Body of pancreas (tissue), 4 donors: ENCODE measurements around the gene LMX1B.

Source experiments
- CTCF ChIP-seq, 7 experiments: fragments of 450-650 bp in 4 of 7; fragments of 200-600 bp in 3 of 7; sonication (generic) in 3 of 7; IDR thresholded peaks; one replicate each; pipeline ENCODE4 v1.5.1; 2016 to 2019; ENCODE audit warnings: antibody characterized with exemption in 7 of 7
- POLR2A ChIP-seq, 3 donors: fragments of 450-650 bp; IDR thresholded peaks; one replicate each; pipeline ENCODE4 v1.6.1; 2016; ENCODE audit warnings: antibody characterized with exemption in 3 of 3, mild to moderate bottlenecking in 2 of 3

GRCh38 chr9:126735482-126735881, 121.8 kb downstream of the LMX1B start:
- TF ChIP-seq CTCF (IDR thresholded peaks at IDR 0.05): no peak
- no peak for TF ChIP-seq POLR2A (IDR thresholded peaks at IDR 0.05)
